Astrocyte of the spinal cord (primary cell): Measurements from ENCODE around the gene PCSK1.

ENCODE experiments used
- DNase-seq: peaks from one replicate; pipeline ENCODE4 v3.0.0; 2011; ENCODE audit warnings: low read depth, low spot score
- H3K4me3 ChIP-seq: 2 replicates; pipeline ENCODE4 v1.5.1; 2011; ENCODE audit warnings: low read depth, mild to moderate bottlenecking, low read length, moderate library complexity
- CTCF ChIP-seq: IDR thresholded peaks from 2 replicates; pipeline ENCODE4 v1.5.1; 2012; ENCODE audit warnings: low read depth, mild to moderate bottlenecking, low read length, inconsistent platforms
- in situ Hi-C: cut with HindIII; loops from 2 replicates; pipeline ENCODE4 v1.10.0; 2017; ENCODE audit warnings: low sequenced_read_pairs

Gene PCSK1

GRCh38 chr5:96384353-96384752 lies 48.7 kb downstream of the PCSK1 start:
- DNase-seq = peak; percentile 63
- H3K4me3 ChIP-seq = no peak overlapping the region
- no peak for TF ChIP-seq CTCF
- in situ Hi-C loops = no loop called here

- in situ Hi-C loops = no loop called here
- H3K4me3 ChIP-seq = no peak overlapping the region
- DNase-seq = no peak
- peak; percentile 8 for TF ChIP-seq CTCF
These were observed 51.5 kb downstream of the PCSK1 start for GRCh38 chr5:96381526-96381925.

- no peak overlapping the region for H3K4me3 ChIP-seq
- no peak for TF ChIP-seq CTCF
- DNase-seq = no peak
- in situ Hi-C loops = no loop called here
These were observed 53.2 kb downstream of the PCSK1 start for GRCh38 chr5:96379896-96380295.

GRCh38 chr5:96377597-96377996 lies 55.5 kb downstream of the PCSK1 start:
- H3K4me3 ChIP-seq = no peak overlapping the region
- no peak for DNase-seq
- in situ Hi-C loops = no loop called here
- TF ChIP-seq CTCF = no peak

- DNase-seq = no peak
- in situ Hi-C loops = no loop called here
- no peak for TF ChIP-seq CTCF
- no peak overlapping the region for H3K4me3 ChIP-seq
These were observed 55.9 kb downstream of the PCSK1 start for GRCh38 chr5:96377167-96377566.

- in situ Hi-C loops = no loop called here
- H3K4me3 ChIP-seq = no peak overlapping the region
- no peak for TF ChIP-seq CTCF
- no peak for DNase-seq
These were observed 58.4 kb downstream of the PCSK1 start for GRCh38 chr5:96374653-96375052.

GRCh38 chr5:96373381-96373733 lies 59.7 kb downstream of the PCSK1 start:
- in situ Hi-C loops = no loop called here
- DNase-seq = no peak
- no peak for TF ChIP-seq CTCF
- no peak overlapping the region for H3K4me3 ChIP-seq
